CD4-positive, alpha-beta T cell (primary cell): ENCODE results near the gene SMC5. TPM values are rescaled to one million over a fixed set of nuclear protein-coding genes. Genes with fewer than 3 reads are reported as not detected.

ENCODE experiments used
- ATAC-seq: fragments of 200-7000 bp; cut with Tn5 transposase; one replicate; pipeline ENCODE4 v1.10.0; 2022; ENCODE audit warnings: mild to moderate bottlenecking; ENCODE audit not compliant: poor library complexity
- CTCF ChIA-PET: fragments of 350-600 bp; sonication (Branson Sonifier 250); formaldehyde crosslinking; loops from one replicate; lab custom pipeline; 2021; ENCODE audit warnings: antibody characterized with exemption, inconsistent platforms; lab: Charles Lee
- POLR2A ChIA-PET: fragments of 350-600 bp; sonication (Branson Sonifier 250); formaldehyde crosslinking; loops from one replicate; lab custom pipeline; 2021; ENCODE audit warnings: antibody characterized with exemption, inconsistent platforms; lab: Charles Lee
- DNase-seq, 14 experiments: peaks; one replicate each; pipeline ENCODE4 v3.0.0-alpha.2; 2013 to 2020; ENCODE audit warnings: mixed read lengths in 2 of 14
- H3K27ac ChIP-seq, 2 donors: one replicate each; pipeline versions ENCODE4 v1.5.1 to v1.7.0; 2013; ENCODE audit warnings: low read length in 2 of 2, low read depth in 1 of 2, mild to moderate bottlenecking in 1 of 2
- H3K27me3 ChIP-seq, 2 experiments: 1 replicate in 1 of 2; 2 replicates in 1 of 2; pipeline versions ENCODE4 v1.6.1 to v1.7.0; 2013; ENCODE audit warnings: low read length in 2 of 2, control low read depth in 1 of 2, mild to moderate bottlenecking in 1 of 2, moderate library complexity in 1 of 2; ENCODE audit not compliant: insufficient read depth in 2 of 2, control insufficient read depth in 1 of 2
- H3K36me3 ChIP-seq: one replicate; pipeline ENCODE4 v1.6.1; 2013; ENCODE audit warnings: low read length, control low read depth; ENCODE audit not compliant: insufficient read depth
- H3K4me1 ChIP-seq: one replicate; pipeline ENCODE4 v1.6.1; 2013; ENCODE audit warnings: low read length, control low read depth; ENCODE audit not compliant: insufficient read depth
- H3K4me3 ChIP-seq: one replicate; pipeline ENCODE4 v1.5.1; 2013; ENCODE audit warnings: mild to moderate bottlenecking, low read length, moderate library complexity
- H3K9me3 ChIP-seq, 2 experiments: 1 replicate in 1 of 2; 2 replicates in 1 of 2; pipeline versions ENCODE4 v1.6.1 to v1.7.0; 2013; ENCODE audit warnings: low read length in 2 of 2, mild to moderate bottlenecking in 2 of 2, control low read depth in 1 of 2, moderate library complexity in 1 of 2; ENCODE audit not compliant: control insufficient read depth in 1 of 2, insufficient read depth in 1 of 2
- H3K27ac Mint-ChIP-seq: one replicate; pipeline ENCODE4 v1.8.0; 2020; ENCODE audit warnings: mixed read lengths
- H3K27me3 Mint-ChIP-seq: one replicate; pipeline ENCODE4 v1.8.0; 2021; ENCODE audit warnings: mixed read lengths
- H3K36me3 Mint-ChIP-seq: one replicate; pipeline ENCODE4 v1.8.0; 2021; ENCODE audit warnings: low read depth, mixed read lengths
- H3K4me1 Mint-ChIP-seq: one replicate; pipeline ENCODE4 v1.8.0; 2021; ENCODE audit warnings: low read depth, mixed read lengths
- H3K4me3 Mint-ChIP-seq: one replicate; pipeline ENCODE4 v1.8.0; 2020; ENCODE audit warnings: mild to moderate bottlenecking, mixed read lengths
- H3K9me3 Mint-ChIP-seq: one replicate; pipeline ENCODE4 v1.8.0; 2020; ENCODE audit warnings: mixed read lengths
- CTCF ChIP-seq: fragments of 200-600 bp; IDR thresholded peaks from one replicate; pipeline ENCODE4 v1.8.0; 2022; ENCODE audit warnings: antibody characterized with exemption, mild to moderate bottlenecking
- intact Hi-C, 2 experiments: fragments of 100-400 bp; cut with DNase I in 1 of 2; cut with micrococcal nuclease in 1 of 2; formaldehyde crosslinking; loops; one replicate each; pipeline versions ENCODE4 v1.15.1 to v1.9.0; 2023 to 2025; cut with DNase I, micrococcal nuclease
- total RNA-seq, 174 experiments: library from RNA in 2 of 174; stranded (reverse) in 2 of 174; gene quantifications; one replicate each; pipeline ENCODE4 v1.2.3 and lab custom pipeline; 2021 to 2026

The SMC5 gene
- total RNA-seq, 2 experiments from 2014 or later = 37.7 to 38.1 TPM

GRCh38 chr9:70293214-70293613, 34.4 kb downstream of the SMC5 start:
- Histone ChIP-seq H3K4me1 (no peaks in the 10 kb centered on the region), H3K27ac (no peak overlapping the region), H3K27me3 (no peaks in the 10 kb centered on the region), H3K36me3 (peaks cover 54% of the 10 kb centered on the region), H3K9me3 (peaks cover 0 to 7% of the 10 kb centered on the region in 2 experiments), H3K4me3 (no peak overlapping the region)
- DNase-seq = no peak
- TF ChIP-seq CTCF = no peak
- H3K9me3 Mint-ChIP-seq = no peaks in the 10 kb centered on the region
- no peak overlapping the region for H3K4me3 Mint-ChIP-seq
- no peak overlapping the region for H3K27ac Mint-ChIP-seq
- H3K27me3 Mint-ChIP-seq = no peaks in the 10 kb centered on the region
- ChIA-PET CTCF (no interaction called here), POLR2A (interaction anchor here (0.7 kb wide), 1 partner anchor 9 kb away, joined by 3 read pairs; no protein-coding TSS in a partner anchor)
- ATAC-seq = no peak
- peaks cover 84% of the 10 kb centered on the region for H3K36me3 Mint-ChIP-seq
- H3K4me1 Mint-ChIP-seq = peaks cover 10% of the 10 kb centered on the region
- intact Hi-C loops = loop anchor here in 1 of 2 experiments (2.0 kb wide), 1 partner anchor 20 kb away; no protein-coding TSS in a partner anchor

GRCh38 chr9:70297141-70297540, 38.4 kb downstream of the SMC5 start:
- H3K4me1 Mint-ChIP-seq = peaks cover 21% of the 10 kb centered on the region
- H3K4me3 ChIP-seq = no peak overlapping the region
- DNase-seq (no peak), ATAC-seq (no peak)
- no peaks in the 10 kb centered on the region for H3K9me3 Mint-ChIP-seq
- H3K36me3 ChIP-seq = peaks cover 57% of the 10 kb centered on the region
- ChIA-PET CTCF (no interaction called here), POLR2A (no interaction called here)
- H3K27ac ChIP-seq = no peak overlapping the region
- H3K4me1 ChIP-seq = no peaks in the 10 kb centered on the region
- no peaks in the 10 kb centered on the region for H3K27me3 ChIP-seq
- peaks cover 83% of the 10 kb centered on the region for H3K36me3 Mint-ChIP-seq
- no peaks in the 10 kb centered on the region for H3K27me3 Mint-ChIP-seq
- intact Hi-C loops = no loop called here
- no peak for TF ChIP-seq CTCF
- no peak overlapping the region for H3K27ac Mint-ChIP-seq
- no peak overlapping the region for H3K4me3 Mint-ChIP-seq
- H3K9me3 ChIP-seq = no peaks in the 10 kb centered on the region

- no peaks in the 10 kb centered on the region for H3K9me3 Mint-ChIP-seq
- no peak for TF ChIP-seq CTCF
Measured at GRCh38 chr9:70298245-70298771, 39.5 kb downstream of the SMC5 start.

More at GRCh38 chr9:70298245-70298771, 39.5 kb downstream of the SMC5 start:
- no peak overlapping the region for H3K27ac Mint-ChIP-seq
- H3K36me3 Mint-ChIP-seq = peaks cover 79% of the 10 kb centered on the region
- H3K4me1 ChIP-seq = no peaks in the 10 kb centered on the region
- POLR2A ChIA-PET = no interaction called here
- no peaks in the 10 kb centered on the region for H3K27me3 Mint-ChIP-seq
- no peak overlapping the region for H3K4me3 ChIP-seq
- CTCF ChIA-PET = no interaction called here
- intact Hi-C loops = no loop called here
- ATAC-seq (no peak), DNase-seq (no peak)
- H3K4me1 Mint-ChIP-seq = peaks cover 21% of the 10 kb centered on the region
- no peaks in the 10 kb centered on the region for H3K9me3 ChIP-seq
- H3K36me3 ChIP-seq = peaks cover 56% of the 10 kb centered on the region
- no peak overlapping the region for H3K27ac ChIP-seq
- no peak overlapping the region for H3K4me3 Mint-ChIP-seq
- H3K27me3 ChIP-seq = no peaks in the 10 kb centered on the region
